ENCODE results near the gene PAQR3. TPM values are rescaled to one million over a fixed set of nuclear protein-coding genes. Genes with fewer than 3 reads are reported as not detected.

Gene PAQR3
- total and polyA plus RNA-seq, 9 of the 15 experiments (the other 6 are each of a cell fraction or from before 2014, with no cell fraction given): 10.7 to 77.1 (median 31.6) TPM

- Histone ChIP-seq H3K9me3 (replicated peaks; ENCODE audit: control insufficient read depth, insufficient read depth, low read depth, low read length) (no peaks in the 10 kb centered on the region), H3K4me3 (no peak overlapping the region), H3K79me2 (ENCODE audit: control insufficient read depth, insufficient read depth, low read length) (no peaks in the 10 kb centered on the region), H4K20me1 (replicated peaks; ENCODE audit: control insufficient read depth, insufficient read depth, low read length) (no peaks in the 10 kb centered on the region), H3K27me3 (ENCODE audit: control insufficient read depth in 2 of 2, insufficient read depth in 2 of 2, low read length in 2 of 2) (no peaks in the 10 kb centered on the region), H3K9ac (ENCODE audit: insufficient read depth in 1 of 2, low read depth in 2 of 2, low read length in 2 of 2) (no peak overlapping the region), H3K4me2 (ENCODE audit: insufficient read depth, low read length) (no peak overlapping the region), H3K27ac (ENCODE audit: extremely low read depth, low read depth, low read length) (no peak overlapping the region), H3K4me1 (replicated peaks in 1 of 2; ENCODE audit: control insufficient read depth in 2 of 2, insufficient read depth in 2 of 2, low read length in 2 of 2) (no peaks in the 10 kb centered on the region), H2AFZ (ENCODE audit: low read depth, low read length) (no peak overlapping the region), H3K36me3 (ENCODE audit: control insufficient read depth, insufficient read depth, low read length) (no peaks in the 10 kb centered on the region), H3K9me1 (ENCODE audit: control insufficient read depth, insufficient read depth, low read length) (no peaks in the 10 kb centered on the region)
- in situ Hi-C loops (cut with MboI): loop anchor here (5.0 kb wide), 1 partner anchor 1388 kb away; the partner anchor contains the start of gene CFAP299
- ATAC-seq (no peak), DNase-seq (ENCODE audit: extremely low read depth in 1 of 4, low spot score in 3 of 4) (no peak), FAIRE-seq (no peak)
- ChIA-PET CTCF (ENCODE audit: low intra/inter-chr PET ratio) (no interaction called here), POLR2A (no interaction called here)
- BruUV-seq (replicated peaks): no TSS peak
- TF ChIP-seq CEBPG (CRISPR knock-in tag; IDR thresholded peaks at IDR 0.05): peak; percentile 67
- peak in 1 of 2 experiments; percentile 85; a peak in 2 of 4 replicates for TF ChIP-seq CEBPG (tag; conservative IDR thresholded peaks at IDR 0.05 in 1 of 2, IDR thresholded peaks at IDR 0.05 in 1 of 2)
- no peak for TF ChIP-seq ZNF436 (CRISPR knock-in tag; IDR thresholded peaks at IDR 0.05)
- 0 out of 2 replicates have a peak, but pooled peaks have one; percentile 25 for TF ChIP-seq ZNF584 (CRISPR knock-in tag; IDR thresholded peaks at IDR 0.05; ENCODE audit: low read depth)
- peak; percentile 66 to 90; a peak in 2 of 4 replicates for TF ChIP-seq TRIM24 (IDR thresholded peaks at IDR 0.05)
- no peak for TF ChIP-seq MBD2 (IDR thresholded peaks at IDR 0.05; ENCODE audit: borderline replicate concordance, low read depth)
- TF ChIP-seq ATF3 (IDR thresholded peaks at IDR 0.05): peak; percentile 67; the same call in 1 of the 2 replicates
- no peak for TF ChIP-seq ATF3 (CRISPR knock-in tag; conservative IDR thresholded peaks at IDR 0.05)
- TF ChIP-seq ZNF175 (CRISPR knock-in tag; IDR thresholded peaks at IDR 0.05; ENCODE audit: low read depth): 0 out of 2 replicates have a peak, but pooled peaks have one; percentile 39
- intact Hi-C loops (cut with micrococcal nuclease): loop anchor here (5.0 to 10.0 kb wide), 4 partner anchors 263 to 1413 kb away; no protein-coding TSS in a partner anchor
- WGBS (ENCODE audit: insufficient coverage, low coverage, missing lambda C conversion rate): 40% methylated on average over 1 of the region's 1 CpG
Observed at GRCh38 chr4:78949735-78950134, 10.5 kb upstream of the PAQR3 start.

Data from K562 (cell line).